ENCODE measurements around the gene SRBD1.

DNA sequence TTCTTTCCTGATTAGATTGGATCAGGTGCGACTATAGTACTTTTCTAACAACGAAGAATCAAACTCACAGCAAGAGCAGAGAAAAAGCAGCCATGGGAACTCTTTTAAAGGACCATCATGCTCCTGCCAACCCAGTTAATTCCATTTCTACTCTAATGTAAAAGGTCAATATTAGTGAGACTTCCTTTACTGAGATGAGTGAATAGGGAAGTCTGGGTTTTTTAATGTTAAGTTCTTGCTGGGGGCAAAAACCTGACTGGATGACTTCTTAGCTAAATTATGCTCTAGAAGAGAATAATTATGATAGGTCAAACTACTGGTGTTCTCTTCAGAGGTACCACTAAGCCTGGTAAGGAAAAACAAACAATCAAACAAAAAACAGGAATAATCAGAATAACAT, 8.4 kb downstream of the SRBD1 start:
- TF ChIP-seq, protein P1, sequence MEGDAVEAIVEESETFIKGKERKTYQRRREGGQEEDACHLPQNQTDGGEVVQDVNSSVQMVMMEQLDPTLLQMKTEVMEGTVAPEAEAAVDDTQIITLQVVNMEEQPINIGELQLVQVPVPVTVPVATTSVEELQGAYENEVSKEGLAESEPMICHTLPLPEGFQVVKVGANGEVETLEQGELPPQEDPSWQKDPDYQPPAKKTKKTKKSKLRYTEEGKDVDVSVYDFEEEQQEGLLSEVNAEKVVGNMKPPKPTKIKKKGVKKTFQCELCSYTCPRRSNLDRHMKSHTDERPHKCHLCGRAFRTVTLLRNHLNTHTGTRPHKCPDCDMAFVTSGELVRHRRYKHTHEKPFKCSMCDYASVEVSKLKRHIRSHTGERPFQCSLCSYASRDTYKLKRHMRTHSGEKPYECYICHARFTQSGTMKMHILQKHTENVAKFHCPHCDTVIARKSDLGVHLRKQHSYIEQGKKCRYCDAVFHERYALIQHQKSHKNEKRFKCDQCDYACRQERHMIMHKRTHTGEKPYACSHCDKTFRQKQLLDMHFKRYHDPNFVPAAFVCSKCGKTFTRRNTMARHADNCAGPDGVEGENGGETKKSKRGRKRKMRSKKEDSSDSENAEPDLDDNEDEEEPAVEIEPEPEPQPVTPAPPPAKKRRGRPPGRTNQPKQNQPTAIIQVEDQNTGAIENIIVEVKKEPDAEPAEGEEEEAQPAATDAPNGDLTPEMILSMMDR (conservative IDR thresholded peaks at IDR 0.05 in 1 of 2, IDR thresholded peaks at IDR 0.05 in 1 of 2; ENCODE audit: low read depth in 1 of 2, low read length in 2 of 2) = no peak
- TF ChIP-seq EZH2 (IDR thresholded peaks at IDR 0.05; ENCODE audit: low read length, missing control alignments) = no peak

Measured in fibroblast of lung (primary cell).